ENCODE data around the gene CDAN1.
"Not testable (repeated sequence)": the region's sequence is repeated elsewhere in the genome, so short reads cannot be mapped to it uniquely, and the experiment has no call there.

Gene CDAN1

DNA sequence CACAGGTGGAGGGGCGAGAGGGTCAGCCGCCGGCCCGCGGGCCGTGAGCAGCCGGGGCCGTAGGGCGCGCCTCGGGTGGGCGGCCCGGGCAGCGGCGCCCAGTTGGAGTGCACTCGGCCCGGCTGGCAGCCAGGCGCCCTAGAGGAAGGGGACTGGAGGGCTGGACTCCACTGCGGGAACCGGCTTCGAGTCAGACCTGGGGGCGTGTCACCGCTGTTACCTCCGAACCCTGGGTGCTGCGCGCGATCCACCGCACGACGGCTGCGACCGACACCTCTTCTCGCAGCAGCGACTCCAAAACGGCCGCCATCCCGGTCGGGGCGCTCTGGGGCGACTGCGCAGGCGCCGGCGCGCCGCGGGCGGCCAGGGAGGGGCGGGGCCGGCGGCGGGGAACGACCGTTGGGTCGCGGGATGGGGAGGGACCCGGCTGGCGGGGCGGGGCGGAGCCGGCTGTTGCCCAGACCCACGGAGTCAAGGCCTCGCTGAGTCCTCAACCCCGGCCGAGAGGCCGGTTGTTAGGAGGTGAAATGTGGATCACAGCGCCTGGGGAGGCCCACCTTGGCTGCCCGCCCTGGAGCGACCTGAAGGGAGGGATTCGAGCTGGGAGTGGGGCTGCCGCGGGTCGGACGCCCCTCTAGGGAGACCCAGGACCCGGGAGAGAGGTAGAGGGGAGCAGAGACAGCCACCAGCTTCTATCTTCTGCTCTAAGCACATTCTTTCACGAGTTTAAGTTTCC is at the start of gene CDAN1:
Gene CDAN1, minus strand, starts transcription at position 336 of the 736 bp plus-strand sequence. Its CDS starts 26 bp downstream, at position 310.
- in situ Hi-C loops (cut with MboI; ENCODE audit: low sequenced_read_pairs) = no loop called here

GRCh38 chr15:42785569-42785968 is 48.6 kb upstream of the CDAN1 start:
- in situ Hi-C loops (cut with MboI; ENCODE audit: low sequenced_read_pairs) = no loop called here

- in situ Hi-C loops (cut with MboI; ENCODE audit: low sequenced_read_pairs) = no loop called here
These were observed 47.8 kb upstream of the CDAN1 start for GRCh38 chr15:42784705-42785104.

- in situ Hi-C loops (cut with MboI; ENCODE audit: low sequenced_read_pairs) = no loop called here
These were observed 45.8 kb upstream of the CDAN1 start for GRCh38 chr15:42782716-42783115.

DNA sequence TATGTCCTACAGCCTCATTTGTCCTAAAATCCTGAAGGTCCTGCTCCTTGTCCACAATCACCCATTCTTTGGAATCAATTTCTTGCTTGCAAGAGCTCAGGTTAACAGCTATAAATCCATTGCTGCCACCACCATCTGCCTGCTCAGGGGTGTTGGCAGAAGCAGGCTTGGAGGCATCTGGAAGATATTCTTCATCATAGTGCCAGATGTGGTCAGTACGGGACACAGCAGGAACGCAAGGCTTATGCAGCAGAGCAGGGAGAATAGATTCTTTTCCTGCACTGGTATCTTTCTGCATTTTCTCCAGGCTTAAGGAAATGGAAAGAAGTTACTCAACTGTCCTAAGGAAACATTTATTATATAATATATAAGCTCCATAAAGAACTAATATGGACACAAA is 38.5 kb upstream of the CDAN1 start:
- in situ Hi-C loops (cut with MboI; ENCODE audit: low sequenced_read_pairs) = no loop called here

DNA sequence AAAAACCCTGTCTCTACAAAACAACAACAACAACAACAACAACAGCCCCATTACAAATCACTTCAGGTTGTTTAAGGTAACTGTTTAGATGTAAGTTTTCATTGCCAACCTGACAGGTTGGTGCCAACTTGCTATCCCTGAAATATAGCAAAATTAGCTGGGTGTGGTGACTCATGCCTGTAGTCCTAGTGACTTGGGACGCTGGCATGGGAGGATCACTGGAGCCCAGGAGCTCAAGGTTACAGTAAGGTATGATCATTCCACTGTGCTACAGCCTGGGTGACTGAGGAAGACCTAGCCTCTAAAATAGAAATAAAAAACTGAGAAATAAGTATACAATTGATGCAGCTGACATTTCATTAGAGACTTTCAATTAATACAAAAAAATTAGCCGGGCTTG is 36.0 kb upstream of the CDAN1 start:
- in situ Hi-C loops (cut with MboI; ENCODE audit: low sequenced_read_pairs) = no loop called here

- in situ Hi-C loops (cut with MboI; ENCODE audit: low sequenced_read_pairs) = no loop called here
These were observed 35.2 kb upstream of the CDAN1 start for GRCh38 chr15:42772144-42772543.

- in situ Hi-C loops (cut with MboI; ENCODE audit: low sequenced_read_pairs) = not testable (repeated sequence)
These were observed 29.2 kb upstream of the CDAN1 start for GRCh38 chr15:42766109-42766508.

DNA sequence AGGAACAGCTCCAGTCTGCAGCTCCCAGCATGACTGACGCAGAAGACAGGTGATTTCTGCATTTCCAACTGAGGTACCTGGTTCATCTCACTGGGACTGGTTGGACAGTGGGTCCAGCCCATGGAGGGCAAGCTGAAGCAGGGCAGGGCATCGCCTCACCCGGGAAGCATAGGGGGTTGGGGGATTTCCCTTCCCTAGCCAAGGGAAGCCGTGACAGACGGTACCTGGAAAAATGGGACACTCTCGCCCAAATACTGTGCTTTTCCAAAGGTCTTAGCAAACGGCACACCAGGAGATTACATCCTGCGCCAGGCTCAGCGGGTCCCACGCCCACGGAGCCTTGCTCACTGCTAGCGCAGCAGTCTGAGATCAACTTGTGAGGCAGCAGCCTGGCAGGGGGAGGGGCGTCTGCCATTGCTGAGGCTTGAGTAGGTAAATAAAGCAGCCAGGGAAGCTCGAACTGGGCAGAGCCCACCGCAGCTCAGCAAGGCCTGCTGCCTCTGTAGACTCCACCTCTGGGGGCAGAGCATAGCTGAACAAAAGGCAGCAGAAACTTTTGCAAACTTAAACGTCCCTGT is 27.3 kb upstream of the CDAN1 start:
- in situ Hi-C loops (cut with MboI; ENCODE audit: low sequenced_read_pairs) = not testable (repeated sequence)

GRCh38 chr15:42761813-42762212 is 24.9 kb upstream of the CDAN1 start:
- in situ Hi-C loops (cut with MboI; ENCODE audit: low sequenced_read_pairs) = not testable (repeated sequence)

GRCh38 chr15:42760759-42761158 is 23.8 kb upstream of the CDAN1 start:
- in situ Hi-C loops (cut with MboI; ENCODE audit: low sequenced_read_pairs) = no loop called here

- in situ Hi-C loops (cut with MboI; ENCODE audit: low sequenced_read_pairs) = no loop called here
These were observed 22.2 kb upstream of the CDAN1 start for GRCh38 chr15:42759093-42759492.

GRCh38 chr15:42750306-42750705 is 13.4 kb upstream of the CDAN1 start:
- in situ Hi-C loops (cut with MboI; ENCODE audit: low sequenced_read_pairs) = no loop called here

GRCh38 chr15:42749266-42749665 is 12.3 kb upstream of the CDAN1 start:
- in situ Hi-C loops (cut with MboI; ENCODE audit: low sequenced_read_pairs) = no loop called here

DNA sequence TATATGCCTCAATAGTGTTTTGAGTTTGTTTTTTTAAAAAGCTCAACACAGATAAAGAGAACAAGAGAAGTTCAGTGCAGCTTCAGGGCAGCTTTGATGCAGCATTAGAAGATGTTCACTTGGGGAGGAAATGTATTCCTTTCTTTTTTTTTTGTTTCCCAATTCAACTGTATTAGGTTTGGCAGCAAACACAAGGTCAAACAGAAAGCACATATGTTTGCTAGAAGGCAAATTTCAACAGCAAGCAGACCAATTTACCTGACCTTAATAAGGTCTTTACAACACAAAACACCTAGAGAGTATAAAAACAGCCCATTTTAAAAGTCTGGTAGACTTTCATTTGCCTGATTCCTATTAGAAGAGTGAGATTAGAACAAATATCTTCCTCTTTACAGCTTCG is 7.3 kb upstream of the CDAN1 start:
- in situ Hi-C loops (cut with MboI; ENCODE audit: low sequenced_read_pairs) = no loop called here

GRCh38 chr15:42742149-42742548 is 5.2 kb upstream of the CDAN1 start:
- in situ Hi-C loops (cut with MboI; ENCODE audit: low sequenced_read_pairs) = no loop called here

- in situ Hi-C loops (cut with MboI; ENCODE audit: low sequenced_read_pairs) = no loop called here
These were observed 4.8 kb upstream of the CDAN1 start for GRCh38 chr15:42741710-42742109.

GRCh38 chr15:42737529-42738328 is 801 bp upstream of the CDAN1 start:
- in situ Hi-C loops (cut with MboI; ENCODE audit: low sequenced_read_pairs) = no loop called here

GRCh38 chr15:42736178-42736792 is 643 bp downstream of the CDAN1 start:
- in situ Hi-C loops (cut with MboI; ENCODE audit: low sequenced_read_pairs) = no loop called here

DNA sequence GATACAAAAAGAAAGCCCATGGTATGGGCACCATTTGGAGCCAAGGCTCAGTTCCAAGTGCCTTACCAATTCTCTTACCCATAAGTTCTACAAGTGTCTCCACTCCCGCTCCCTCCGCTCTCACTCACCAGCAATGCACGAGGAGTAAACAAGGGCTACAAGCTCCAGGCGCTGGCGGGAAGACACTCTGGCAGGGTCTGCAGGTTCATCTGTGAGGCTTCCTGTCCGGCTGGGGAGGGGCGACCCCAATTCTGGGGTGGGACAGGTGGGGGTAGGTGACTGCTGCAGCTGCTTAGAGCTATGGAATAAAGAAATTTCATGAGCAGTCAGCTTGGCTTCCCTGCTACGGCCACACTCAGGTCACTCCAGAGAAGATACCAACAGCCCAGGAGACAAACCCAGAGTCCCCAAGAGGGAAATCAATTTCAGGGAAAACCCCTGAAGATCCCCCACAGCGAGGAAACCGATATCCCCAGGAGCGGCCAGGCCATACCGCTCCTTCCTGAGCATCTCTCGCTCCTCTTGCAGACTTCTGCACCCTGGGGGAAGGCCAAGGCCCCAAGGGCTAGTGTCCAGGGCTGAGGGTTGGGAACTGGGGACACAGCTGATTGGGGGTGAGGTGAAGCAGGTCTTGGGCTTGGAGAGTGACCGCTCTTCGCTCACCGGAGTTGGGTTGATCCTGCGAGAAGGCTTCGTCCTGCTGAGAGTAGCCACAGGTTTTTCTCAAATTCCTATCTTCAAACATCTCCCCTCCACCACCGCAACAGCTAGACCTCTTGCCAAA is 1.4 kb downstream of the CDAN1 start:
- in situ Hi-C loops (cut with MboI; ENCODE audit: low sequenced_read_pairs) = no loop called here

Measured in hTERT RPE-1 (cell line).